ENCODE results near the gene MRPS7. TPM values are rescaled to one million over a fixed set of nuclear protein-coding genes. Genes with fewer than 3 reads are reported as not detected.
A peak's percentile ranks its signal among the peaks of the same experiment; 100 is the strongest.

MRPS7 gene
- total and polyA plus RNA-seq, 8 donors: 11.3 to 34.0 (median 20.0) TPM

DNA sequence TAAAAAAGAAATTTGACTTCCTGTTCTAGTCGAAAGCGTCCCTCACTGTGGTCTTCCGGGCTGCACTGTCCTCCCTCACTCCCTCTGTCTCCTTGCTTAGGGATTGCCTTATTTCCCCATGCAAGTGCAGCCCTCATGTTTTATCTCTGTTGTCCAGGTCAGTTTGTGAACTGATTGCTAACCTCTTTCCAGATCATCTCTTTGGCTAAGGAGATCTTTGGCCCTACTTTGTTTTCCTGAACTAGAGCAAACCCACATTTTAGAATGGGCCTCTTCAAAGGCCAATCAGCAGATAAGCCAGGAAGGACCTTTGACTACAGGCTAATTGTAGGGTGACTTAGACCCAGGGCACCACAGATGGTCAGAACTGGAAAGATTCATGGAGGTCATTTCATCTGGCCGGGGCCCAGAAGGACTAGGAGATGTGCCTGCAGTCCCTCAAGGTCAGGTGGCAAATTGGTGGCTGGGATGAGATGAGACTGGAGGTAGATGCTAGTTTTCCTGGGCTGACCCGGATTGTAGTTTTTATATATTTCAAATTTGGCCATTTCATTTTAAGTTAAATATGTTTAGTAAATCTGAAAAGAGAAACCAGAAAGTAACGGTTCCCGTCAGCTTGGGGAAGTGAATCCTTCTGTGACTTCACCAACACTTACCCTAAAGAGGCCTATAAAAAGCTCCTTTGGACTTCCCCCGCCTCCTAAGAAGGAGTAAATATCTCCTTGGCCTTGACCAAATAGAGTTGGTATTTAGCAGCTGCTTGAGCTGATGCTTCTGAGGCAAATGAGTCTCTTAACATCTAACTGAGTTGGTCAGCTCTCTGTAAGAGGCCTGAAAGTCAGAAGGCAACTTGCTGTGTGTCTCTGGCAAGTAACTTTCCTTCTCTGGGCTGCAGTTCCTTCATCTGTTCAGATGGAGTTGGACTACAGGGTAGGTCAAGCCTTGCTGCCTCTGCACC lies 33.8 kb downstream of the MRPS7 start:
- TF ChIP-seq, protein P1, sequence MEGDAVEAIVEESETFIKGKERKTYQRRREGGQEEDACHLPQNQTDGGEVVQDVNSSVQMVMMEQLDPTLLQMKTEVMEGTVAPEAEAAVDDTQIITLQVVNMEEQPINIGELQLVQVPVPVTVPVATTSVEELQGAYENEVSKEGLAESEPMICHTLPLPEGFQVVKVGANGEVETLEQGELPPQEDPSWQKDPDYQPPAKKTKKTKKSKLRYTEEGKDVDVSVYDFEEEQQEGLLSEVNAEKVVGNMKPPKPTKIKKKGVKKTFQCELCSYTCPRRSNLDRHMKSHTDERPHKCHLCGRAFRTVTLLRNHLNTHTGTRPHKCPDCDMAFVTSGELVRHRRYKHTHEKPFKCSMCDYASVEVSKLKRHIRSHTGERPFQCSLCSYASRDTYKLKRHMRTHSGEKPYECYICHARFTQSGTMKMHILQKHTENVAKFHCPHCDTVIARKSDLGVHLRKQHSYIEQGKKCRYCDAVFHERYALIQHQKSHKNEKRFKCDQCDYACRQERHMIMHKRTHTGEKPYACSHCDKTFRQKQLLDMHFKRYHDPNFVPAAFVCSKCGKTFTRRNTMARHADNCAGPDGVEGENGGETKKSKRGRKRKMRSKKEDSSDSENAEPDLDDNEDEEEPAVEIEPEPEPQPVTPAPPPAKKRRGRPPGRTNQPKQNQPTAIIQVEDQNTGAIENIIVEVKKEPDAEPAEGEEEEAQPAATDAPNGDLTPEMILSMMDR (IDR thresholded peaks at IDR 0.05): no peak
- H3K36me3 ChIP-seq: no peaks in the 10 kb centered on the region
- ATAC-seq (peak in 2 of 4 donors; percentile 61 to 75), DNase-seq (no peak), FAIRE-seq (no peak)
- H3K27ac ChIP-seq: peak overlapping the region in 2 of 4 donors; percentile 57 to 68
- no peaks in the 10 kb centered on the region for H3K4me1 ChIP-seq
- H3K9me3 ChIP-seq: no peaks in the 10 kb centered on the region
- no peak overlapping the region for H3K4me3 ChIP-seq
- intact Hi-C loops (cut with DNase I): no loop called here
- 84 to 89% methylated on average over 8 of the region's 8 CpGs for WGBS, 2 donors
- no peaks in the 10 kb centered on the region for H3K27me3 ChIP-seq

DNA sequence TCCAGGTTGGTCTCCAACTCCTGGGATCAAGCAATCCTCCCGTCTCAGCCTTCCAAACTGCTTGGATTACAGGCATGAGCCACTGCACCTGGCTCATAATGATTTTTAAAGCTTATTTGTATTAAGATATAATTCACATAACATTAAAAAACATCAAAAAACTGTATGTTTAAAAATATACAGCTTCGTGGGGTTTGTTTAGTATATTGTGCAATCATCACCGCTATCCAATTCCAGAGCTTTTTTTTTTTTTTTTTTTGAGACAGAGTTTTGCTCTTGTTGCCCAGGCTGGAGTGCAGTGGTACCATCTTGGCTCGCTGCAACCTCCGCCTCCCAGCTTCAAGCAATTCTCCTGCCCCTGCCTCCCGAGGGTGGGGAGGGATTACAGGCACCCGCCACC lies 38.6 kb downstream of the MRPS7 start:
- Histone ChIP-seq H3K27ac (no peak overlapping the region), H3K4me1 (no peaks in the 10 kb centered on the region), H3K27me3 (no peaks in the 10 kb centered on the region), H3K36me3 (no peaks in the 10 kb centered on the region), H3K4me3 (no peak overlapping the region), H3K9me3 (no peaks in the 10 kb centered on the region)
- TF ChIP-seq, protein P1 (IDR thresholded peaks at IDR 0.05): no peak
- FAIRE-seq (no peak), DNase-seq (no peak), ATAC-seq (no peak)
- 71% methylated on average over 7 of the region's 7 CpGs for WGBS, 2 donors
- intact Hi-C loops (cut with DNase I): no loop called here

DNA sequence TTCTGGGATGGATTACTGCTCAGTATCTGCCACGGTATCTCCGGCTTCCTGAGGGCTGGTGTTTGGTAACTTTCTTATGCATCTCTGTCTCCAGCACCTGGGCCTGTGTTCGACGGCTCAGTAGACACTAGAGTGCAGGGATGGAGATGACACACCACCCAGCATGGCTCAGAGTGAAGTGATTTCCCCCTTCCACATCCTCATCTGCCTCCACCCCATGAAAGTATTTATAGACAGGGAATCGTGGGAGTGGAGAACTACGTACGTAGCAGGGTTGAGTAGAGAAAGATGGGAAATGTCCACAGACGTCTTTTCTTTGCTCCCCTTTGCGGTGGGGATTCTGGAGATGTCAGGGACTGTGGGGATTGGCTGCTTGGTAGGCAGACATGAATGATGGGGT lies 39.4 kb downstream of the MRPS7 start:
- no peak overlapping the region for H3K27ac ChIP-seq
- H3K4me1 ChIP-seq: no peaks in the 10 kb centered on the region
- no peak for DNase-seq
- no peak overlapping the region for H3K4me3 ChIP-seq
- H3K27me3 ChIP-seq: no peaks in the 10 kb centered on the region
- H3K36me3 ChIP-seq: no peaks in the 10 kb centered on the region
- intact Hi-C loops (cut with DNase I): no loop called here
- 64 to 73% methylated on average over 9 of the region's 9 CpGs for WGBS, 2 donors
- peak in 2 of 4 donors; percentile 43 to 63 for ATAC-seq
- no peak for FAIRE-seq
- H3K9me3 ChIP-seq: no peaks in the 10 kb centered on the region
- TF ChIP-seq, protein P1 (IDR thresholded peaks at IDR 0.05): no peak

DNA sequence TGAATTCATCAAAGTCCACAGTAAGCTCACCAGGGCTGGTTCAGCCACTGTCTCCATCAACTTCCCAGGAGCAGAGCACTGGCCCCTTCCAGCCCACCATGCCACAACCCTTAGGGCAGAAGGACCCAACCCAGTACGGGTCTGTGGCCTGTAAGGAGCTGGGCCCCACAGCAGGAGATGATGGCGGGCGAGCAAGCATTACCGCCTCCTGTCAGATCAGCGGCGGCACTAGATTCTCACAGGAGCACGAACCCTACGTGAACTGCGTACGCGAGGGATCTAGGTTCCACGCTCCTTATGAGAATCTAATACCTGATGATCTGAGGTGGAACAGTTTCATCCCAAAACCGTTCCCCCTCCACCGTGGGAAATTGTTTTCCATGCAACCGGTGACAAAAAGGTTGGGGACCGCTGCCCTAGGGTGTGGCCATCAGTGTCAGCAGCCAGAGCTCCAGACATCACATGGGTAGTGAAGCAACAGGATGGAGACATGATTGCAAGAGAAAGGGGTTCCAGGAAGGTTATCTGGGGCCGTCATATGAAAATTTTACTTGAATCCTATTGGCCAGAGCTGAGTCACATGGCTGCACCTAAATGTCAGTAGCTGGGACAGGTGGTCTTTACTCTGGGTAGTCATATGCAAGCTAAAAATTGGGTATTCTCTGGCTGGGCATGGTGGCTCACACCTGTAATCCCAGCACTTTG lies 40.0 kb downstream of the MRPS7 start:
- DNase-seq: no peak
- ATAC-seq: peak in 2 of 4 donors; percentile 17 to 50
- Histone ChIP-seq H3K36me3 (no peaks in the 10 kb centered on the region), H3K9me3 (no peaks in the 10 kb centered on the region), H3K27ac (no peak overlapping the region), H3K4me3 (no peak overlapping the region), H3K4me1 (no peaks in the 10 kb centered on the region), H3K27me3 (no peaks in the 10 kb centered on the region)
- 80 to 82% methylated on average over 17 of the region's 17 CpGs for WGBS, 2 donors
- intact Hi-C loops (cut with DNase I): no loop called here
- FAIRE-seq: no peak
- TF ChIP-seq, protein P1 (IDR thresholded peaks at IDR 0.05): no peak
